ENCODE results near the gene DPP10.
"Not testable (repeated sequence)": the region's sequence is repeated elsewhere in the genome, so short reads cannot be mapped to it uniquely, and the experiment has no call there.

DPP10 gene

GRCh38 chr2:114968748-114969400 is 526.4 kb downstream of the DPP10 start:
- no peak for DNase-seq (ENCODE audit: low spot score)

GRCh38 chr2:115004321-115004720 is 561.9 kb downstream of the DPP10 start:
- not testable (repeated sequence) for DNase-seq (ENCODE audit: low spot score)

- no peak for DNase-seq (ENCODE audit: low spot score)
These were observed 569.3 kb downstream of the DPP10 start for GRCh38 chr2:115011721-115012120.

- not testable (repeated sequence) for DNase-seq (ENCODE audit: low spot score)
These were observed 579.6 kb downstream of the DPP10 start for GRCh38 chr2:115022013-115022412.

GRCh38 chr2:115034801-115035200 is 592.4 kb downstream of the DPP10 start:
- DNase-seq (ENCODE audit: low spot score): no peak

GRCh38 chr2:115036818-115037217 is 594.4 kb downstream of the DPP10 start:
- no peak for DNase-seq (ENCODE audit: low spot score)

GRCh38 chr2:115057473-115057872 is 615.0 kb downstream of the DPP10 start:
- no peak for DNase-seq (ENCODE audit: low spot score)

- DNase-seq (ENCODE audit: low spot score): no peak
These were observed 627.6 kb downstream of the DPP10 start for GRCh38 chr2:115070002-115070401.

GRCh38 chr2:115071534-115071933 is 629.1 kb downstream of the DPP10 start:
- DNase-seq (ENCODE audit: low spot score): no peak

- no peak for DNase-seq (ENCODE audit: low spot score)
These were observed 633.4 kb downstream of the DPP10 start for GRCh38 chr2:115075800-115076199.

- DNase-seq (ENCODE audit: low spot score): no peak
These were observed 635.2 kb downstream of the DPP10 start for GRCh38 chr2:115077626-115078025.

- DNase-seq (ENCODE audit: low spot score): no peak
These were observed 640.8 kb downstream of the DPP10 start for GRCh38 chr2:115083225-115083624.

- DNase-seq (ENCODE audit: low spot score): no peak
These were observed 641.3 kb downstream of the DPP10 start for GRCh38 chr2:115083711-115084110.

GRCh38 chr2:115084446-115084845 is 642.0 kb downstream of the DPP10 start:
- DNase-seq (ENCODE audit: low spot score): no peak

- DNase-seq (ENCODE audit: low spot score): not testable (repeated sequence)
These were observed 643.7 kb downstream of the DPP10 start for GRCh38 chr2:115086051-115086620.

GRCh38 chr2:115094441-115094840 is 652.0 kb downstream of the DPP10 start:
- no peak for DNase-seq (ENCODE audit: low spot score)

GRCh38 chr2:115105966-115106365 is 663.5 kb downstream of the DPP10 start:
- no peak for DNase-seq (ENCODE audit: low spot score)

GRCh38 chr2:115115135-115115534 is 672.7 kb downstream of the DPP10 start:
- DNase-seq (ENCODE audit: low spot score): no peak

- DNase-seq (ENCODE audit: low spot score): no peak
These were observed 675.9 kb downstream of the DPP10 start for GRCh38 chr2:115118306-115118705.

- no peak for DNase-seq (ENCODE audit: low spot score)
These were observed 676.6 kb downstream of the DPP10 start for GRCh38 chr2:115119086-115119485.

GRCh38 chr2:115122701-115123100 is 680.3 kb downstream of the DPP10 start:
- no peak for DNase-seq (ENCODE audit: low spot score)

GRCh38 chr2:115124817-115125216 is 682.4 kb downstream of the DPP10 start:
- DNase-seq (ENCODE audit: low spot score): no peak

GRCh38 chr2:115129536-115129935 is 687.1 kb downstream of the DPP10 start:
- DNase-seq (ENCODE audit: low spot score): no peak

GRCh38 chr2:115160531-115161080 is 718.2 kb downstream of the DPP10 start:
- DNase-seq (ENCODE audit: low spot score): no peak

Data from NAMALWA (cell line).